ENCODE data around the gene ZSCAN5B. TPM values are rescaled to one million over a fixed set of nuclear protein-coding genes. Genes with fewer than 3 reads are reported as not detected.
"Not testable (repeated sequence)": the region's sequence is repeated elsewhere in the genome, so short reads cannot be mapped to it uniquely, and the experiment has no call there.

ZSCAN5B gene
- polyA plus RNA-seq, 6 donors from 2014 or later = not detected

GRCh38 chr19:56201973-56202372 lies 4.4 kb upstream of the ZSCAN5B start, which contains the start of gene ZSCAN5C:
ZSCAN5C (plus strand) TSS chr19:56202273; CDS start chr19:56205914, 3,641 bp downstream.
- Mint-ChIP-seq H3K36me3 (no peaks in the 10 kb centered on the region), H3K9me3 (no peaks in the 10 kb centered on the region), H3K27me3 (peaks cover 3 to 20% (median 10%) of the 10 kb centered on the region in 3 donors), H3K27ac (no peak within 1 kb of the TSS), H3K4me1 (peaks cover 0 to 5% (median 0%) of the 10 kb centered on the region in 3 donors), H3K4me3 (no peak within 1 kb of the TSS)
- no peak for ATAC-seq (ENCODE audit: low read depth in 2 of 2)
- no peak for DNase-seq

- H3K36me3 Mint-ChIP-seq = no peaks in the 10 kb centered on the region
- H3K9me3 Mint-ChIP-seq = no peaks in the 10 kb centered on the region
- DNase-seq (no peak), ATAC-seq (ENCODE audit: low read depth in 2 of 2) (no peak)
- no peak overlapping the region for H3K4me3 Mint-ChIP-seq
- peaks cover 0 to 5% (median 0%) of the 10 kb centered on the region in 3 donors for H3K4me1 Mint-ChIP-seq
- no peak overlapping the region for H3K27ac Mint-ChIP-seq
- H3K27me3 Mint-ChIP-seq = peaks cover 0 to 18% (median 10%) of the 10 kb centered on the region in 3 donors
Observed at GRCh38 chr19:56199687-56200086, 2.1 kb upstream of the ZSCAN5B start.

- Mint-ChIP-seq H3K36me3 (no peaks in the 10 kb centered on the region), H3K27ac (no peak overlapping the region), H3K27me3 (peaks cover 0 to 21% (median 0%) of the 10 kb centered on the region in 3 donors), H3K9me3 (no peaks in the 10 kb centered on the region), H3K4me1 (no peaks in the 10 kb centered on the region), H3K4me3 (no peak overlapping the region)
- no peak for ATAC-seq (ENCODE audit: low read depth in 2 of 2)
- DNase-seq = no peak
Observed at GRCh38 chr19:56193981-56194640, 3.5 kb downstream of the ZSCAN5B start.

- Mint-ChIP-seq H3K4me3 (no peak overlapping the region), H3K27me3 (peaks cover 0 to 18% (median 0%) of the 10 kb centered on the region in 3 donors), H3K27ac (peak overlapping the region in 1 of 6 donors; percentile 72), H3K4me1 (no peaks in the 10 kb centered on the region), H3K9me3 (no peaks in the 10 kb centered on the region), H3K36me3 (no peaks in the 10 kb centered on the region)
- DNase-seq (no peak), ATAC-seq (ENCODE audit: low read depth in 2 of 2) (no peak)
Observed at GRCh38 chr19:56191711-56192110, 5.9 kb downstream of the ZSCAN5B start.

- H3K4me1 Mint-ChIP-seq = no peaks in the 10 kb centered on the region
- H3K4me3 Mint-ChIP-seq = no peak overlapping the region
- DNase-seq (no peak), ATAC-seq (ENCODE audit: low read depth in 2 of 2) (no peak)
- H3K36me3 Mint-ChIP-seq = no peaks in the 10 kb centered on the region
- no peaks in the 10 kb centered on the region for H3K9me3 Mint-ChIP-seq
- peaks cover 0 to 18% (median 0%) of the 10 kb centered on the region in 3 donors for H3K27me3 Mint-ChIP-seq
- no peak overlapping the region for H3K27ac Mint-ChIP-seq
Observed at GRCh38 chr19:56191115-56191514, 6.5 kb downstream of the ZSCAN5B start.

GRCh38 chr19:56189785-56190184 lies 7.8 kb downstream of the ZSCAN5B start:
- H3K27ac Mint-ChIP-seq = no peak overlapping the region
- DNase-seq = no peak
- H3K4me1 Mint-ChIP-seq = no peaks in the 10 kb centered on the region
- H3K27me3 Mint-ChIP-seq = peaks cover 4 to 30% (median 12%) of the 10 kb centered on the region in 3 donors
- peak overlapping the region in 1 of 8 donors; percentile 33 for H3K4me3 Mint-ChIP-seq
- no peaks in the 10 kb centered on the region for H3K36me3 Mint-ChIP-seq
- ATAC-seq (ENCODE audit: low read depth in 2 of 2) = no peak
- H3K9me3 Mint-ChIP-seq = no peaks in the 10 kb centered on the region

GRCh38 chr19:56177564-56178243 lies 19.9 kb downstream of the ZSCAN5B start:
- Mint-ChIP-seq H3K27me3 (peaks cover 0 to 32% (median 24%) of the 10 kb centered on the region in 3 donors), H3K4me1 (no peaks in the 10 kb centered on the region), H3K9me3 (no peaks in the 10 kb centered on the region), H3K36me3 (no peaks in the 10 kb centered on the region), H3K27ac (no peak overlapping the region), H3K4me3 (no peak overlapping the region)
- ATAC-seq (ENCODE audit: low read depth in 2 of 2) = no peak
- DNase-seq = no peak

- peaks cover 0 to 2% (median 2%) of the 10 kb centered on the region in 3 donors for H3K4me1 Mint-ChIP-seq
- H3K36me3 Mint-ChIP-seq = no peaks in the 10 kb centered on the region
- no peak for ATAC-seq (ENCODE audit: low read depth in 2 of 2)
- no peak for DNase-seq
- H3K27ac Mint-ChIP-seq = peak overlapping the region in 1 of 6 donors; percentile 57
- H3K9me3 Mint-ChIP-seq = no peaks in the 10 kb centered on the region
- H3K4me3 Mint-ChIP-seq = no peak overlapping the region
- H3K27me3 Mint-ChIP-seq = peaks cover 0 to 31% (median 23%) of the 10 kb centered on the region in 3 donors
Observed at GRCh38 chr19:56176881-56177280, 20.7 kb downstream of the ZSCAN5B start.

- H3K27ac Mint-ChIP-seq; ATAC-seq (ENCODE audit: low read depth in 2 of 2); H3K4me1 Mint-ChIP-seq; H3K9me3 Mint-ChIP-seq; H3K36me3 Mint-ChIP-seq; H3K4me3 Mint-ChIP-seq; DNase-seq: not testable (repeated sequence)
- H3K27me3 Mint-ChIP-seq = peaks cover 0 to 30% (median 23%) of the 10 kb centered on the region in 3 donors
Observed at GRCh38 chr19:56176310-56176709, 21.3 kb downstream of the ZSCAN5B start.

- not testable (repeated sequence) for H3K4me3 Mint-ChIP-seq; H3K4me1 Mint-ChIP-seq; DNase-seq; H3K27ac Mint-ChIP-seq; ATAC-seq (ENCODE audit: low read depth in 2 of 2); H3K36me3 Mint-ChIP-seq; H3K9me3 Mint-ChIP-seq
- H3K27me3 Mint-ChIP-seq = peaks cover 0 to 30% (median 23%) of the 10 kb centered on the region in 3 donors
Observed at GRCh38 chr19:56175861-56176307, 21.7 kb downstream of the ZSCAN5B start, which contains the start of gene GALP. GALP (plus strand) TSS chr19:56176008; CDS start chr19:56177109, 1,101 bp downstream.

- H3K27ac Mint-ChIP-seq = no peak overlapping the region
- peaks cover 0 to 5% (median 4%) of the 10 kb centered on the region in 3 donors for H3K4me1 Mint-ChIP-seq
- ATAC-seq (ENCODE audit: low read depth in 2 of 2) (no peak), DNase-seq (no peak)
- H3K36me3 Mint-ChIP-seq = no peaks in the 10 kb centered on the region
- H3K4me3 Mint-ChIP-seq = no peak overlapping the region
- H3K27me3 Mint-ChIP-seq = peaks cover 0 to 37% (median 32%) of the 10 kb centered on the region in 3 donors
- H3K9me3 Mint-ChIP-seq = no peaks in the 10 kb centered on the region
Observed at GRCh38 chr19:56174550-56174949, 23.0 kb downstream of the ZSCAN5B start.

- Mint-ChIP-seq H3K4me1 (peaks cover 0 to 5% (median 4%) of the 10 kb centered on the region in 3 donors), H3K27ac (no peak overlapping the region), H3K9me3 (no peaks in the 10 kb centered on the region), H3K4me3 (no peak overlapping the region), H3K27me3 (peaks cover 0 to 37% (median 32%) of the 10 kb centered on the region in 3 donors), H3K36me3 (no peaks in the 10 kb centered on the region)
- DNase-seq = no peak
- ATAC-seq (ENCODE audit: low read depth in 2 of 2) = no peak
Observed at GRCh38 chr19:56174086-56174485, 23.5 kb downstream of the ZSCAN5B start.

GRCh38 chr19:56170261-56170660 lies 27.3 kb downstream of the ZSCAN5B start:
- ATAC-seq (ENCODE audit: low read depth in 2 of 2) (no peak), DNase-seq (no peak)
- Mint-ChIP-seq H3K27ac (no peak overlapping the region), H3K4me3 (no peak overlapping the region), H3K27me3 (peaks cover 0 to 44% (median 22%) of the 10 kb centered on the region in 3 donors), H3K4me1 (peaks cover 0 to 5% (median 4%) of the 10 kb centered on the region in 3 donors), H3K9me3 (no peaks in the 10 kb centered on the region), H3K36me3 (no peaks in the 10 kb centered on the region)

Measured in naive B cell (primary cell).